Fibroblast of lung (primary cell): ENCODE results near the gene TFF1. TPM values are rescaled to one million over a fixed set of nuclear protein-coding genes. Genes with fewer than 3 reads are reported as not detected.

Experiments used
- DNase-seq, 2 donors: peaks; one replicate each; pipeline versions ENCODE4 v3.0.0 to v3.0.0-alpha.2; 2010; ENCODE audit warnings: low read depth in 2 of 2
- H2AFZ ChIP-seq: 2 replicates; pipeline ENCODE4 v1.5.1; 2012; ENCODE audit warnings: low read length, control low read depth, inconsistent platforms
- H3K27ac ChIP-seq: 2 replicates; pipeline ENCODE4 v1.5.1; 2011; ENCODE audit warnings: low read length, control low read depth; ENCODE audit not compliant: insufficient read depth
- H3K27me3 ChIP-seq: 2 replicates; pipeline ENCODE4 v1.5.1; 2011; ENCODE audit warnings: mild to moderate bottlenecking, low read length; ENCODE audit not compliant: control insufficient read depth, insufficient read depth
- H3K36me3 ChIP-seq: 2 replicates; pipeline ENCODE4 v1.5.1; 2011; ENCODE audit warnings: low read length; ENCODE audit not compliant: control insufficient read depth, insufficient read depth
- H3K4me1 ChIP-seq: 2 replicates; pipeline ENCODE4 v1.5.1; 2011; ENCODE audit warnings: low read length; ENCODE audit not compliant: control insufficient read depth, insufficient read depth; ENCODE audit errors: extremely low read depth
- H3K4me2 ChIP-seq: 2 replicates; pipeline ENCODE4 v1.5.1; 2011; ENCODE audit warnings: low read length, control low read depth; ENCODE audit not compliant: insufficient read depth; ENCODE audit errors: extremely low read depth
- H3K4me3 ChIP-seq, 4 experiments: fragments of 200-600 bp in 1 of 4; sonication (generic) in 1 of 4; replicated peaks in 1 of 4; 2 replicates each; pipeline ENCODE4 v1.5.1; 2011 to 2016; ENCODE audit warnings: low read length in 4 of 4, low read depth in 3 of 4, mild to moderate bottlenecking in 3 of 4, control low read depth in 2 of 4, inconsistent platforms in 1 of 4, mixed read lengths in 1 of 4; ENCODE audit not compliant: insufficient read depth in 1 of 4; ENCODE audit errors: control extremely low read depth in 1 of 4
- H3K79me2 ChIP-seq: 2 replicates; pipeline ENCODE4 v1.5.1; 2012; ENCODE audit warnings: mild to moderate bottlenecking, low read length, inconsistent platforms; ENCODE audit not compliant: control insufficient read depth, insufficient read depth
- H3K9ac ChIP-seq: 2 replicates; pipeline ENCODE4 v1.5.1; 2011; ENCODE audit warnings: mild to moderate bottlenecking, low read length, control low read depth; ENCODE audit not compliant: insufficient read depth
- H3K9me3 ChIP-seq: 2 replicates; pipeline ENCODE4 v1.5.1; 2012; ENCODE audit warnings: low read depth, low read length; ENCODE audit not compliant: control insufficient read depth, insufficient read depth
- H4K20me1 ChIP-seq: 2 replicates; pipeline ENCODE4 v1.5.1; 2011; ENCODE audit warnings: low read length; ENCODE audit not compliant: control insufficient read depth, insufficient read depth; ENCODE audit errors: extremely low read depth
- EZH2 ChIP-seq: IDR thresholded peaks from 2 replicates; pipeline ENCODE4 v1.5.1; 2012; ENCODE audit warnings: low read length, control low read depth, mild to moderate bottlenecking; ENCODE audit errors: missing control alignments
- polyA plus RNA-seq, 2 donors: library from polyadenylated mRNA; depleted of rRNA in 1 of 2; stranded (reverse) in 1 of 2; unstranded in 1 of 2; fragments of >200 nt; gene quantifications; 2 replicates each; pipeline ENCODE4 v1.2.1, GENCODE V29; 2011 to 2012; ENCODE audit warnings: missing spikeins in 1 of 2
- total RNA-seq: library from RNA; depleted of rRNA; stranded (reverse); fragments of >200 nt; gene quantifications from 2 replicates; pipeline ENCODE4 v1.2.1, GENCODE V29; 2014
- TF ChIP-seq, protein P1 (sequence below), 2 donors: IDR thresholded peaks in 1 of 2; conservative IDR thresholded peaks in 1 of 2; 1 replicate in 1 of 2; 2 replicates in 1 of 2; pipeline ENCODE4 v1.5.1; 2011 to 2012; ENCODE audit warnings: low read length in 2 of 2, control low read depth in 1 of 2, inconsistent platforms in 1 of 2, low read depth in 1 of 2, mild to moderate bottlenecking in 1 of 2

The TFF1 gene
- total and polyA plus RNA-seq, 2 donors (not counting 1 experiment from before 2014, with no cell fraction given): not detected

DNA sequence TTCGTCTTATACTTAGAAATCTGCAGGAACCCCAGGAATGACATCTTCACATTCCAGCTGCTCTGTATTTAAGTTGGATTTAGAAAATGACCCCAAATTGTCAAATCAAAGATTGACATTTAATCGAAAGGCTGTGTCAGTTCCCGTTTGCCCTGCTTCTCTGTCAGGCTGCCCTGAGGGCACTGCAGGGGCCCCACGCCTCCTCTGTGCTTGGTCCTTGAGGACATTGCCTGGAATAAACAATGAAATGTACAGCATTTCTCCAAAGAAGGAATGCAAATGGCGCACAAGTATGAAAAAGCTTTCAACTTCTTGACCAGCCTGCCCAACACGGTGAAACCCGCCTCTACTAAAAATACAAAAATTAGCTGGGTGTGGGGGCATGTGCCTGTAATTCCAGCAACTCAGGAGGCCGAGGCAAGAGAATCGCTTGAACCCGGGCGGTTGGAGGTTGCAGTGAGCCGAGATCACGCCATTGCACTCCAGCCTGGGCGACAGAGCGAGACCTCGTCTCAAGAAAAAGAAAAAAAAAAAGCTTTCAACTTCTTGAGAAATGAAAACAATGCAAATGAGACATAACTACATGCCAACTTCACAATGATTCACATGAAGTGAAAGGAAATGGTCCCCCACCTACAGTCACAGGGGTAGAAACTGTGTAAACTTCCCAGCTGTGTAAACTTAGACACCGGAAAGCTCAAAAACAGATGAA is 26.6 kb upstream of the TFF1 start:
- no peaks in the 10 kb centered on the region for H3K79me2 ChIP-seq
- no peaks in the 10 kb centered on the region for H3K9me3 ChIP-seq
- H2AFZ ChIP-seq: no peak overlapping the region
- H3K4me3 ChIP-seq: no peak overlapping the region
- H3K4me1 ChIP-seq: no peaks in the 10 kb centered on the region
- no peak for DNase-seq
- no peaks in the 10 kb centered on the region for H3K27me3 ChIP-seq
- H3K27ac ChIP-seq: no peak overlapping the region
- H3K4me2 ChIP-seq: no peak overlapping the region
- H3K36me3 ChIP-seq: no peaks in the 10 kb centered on the region
- TF ChIP-seq, protein P1, sequence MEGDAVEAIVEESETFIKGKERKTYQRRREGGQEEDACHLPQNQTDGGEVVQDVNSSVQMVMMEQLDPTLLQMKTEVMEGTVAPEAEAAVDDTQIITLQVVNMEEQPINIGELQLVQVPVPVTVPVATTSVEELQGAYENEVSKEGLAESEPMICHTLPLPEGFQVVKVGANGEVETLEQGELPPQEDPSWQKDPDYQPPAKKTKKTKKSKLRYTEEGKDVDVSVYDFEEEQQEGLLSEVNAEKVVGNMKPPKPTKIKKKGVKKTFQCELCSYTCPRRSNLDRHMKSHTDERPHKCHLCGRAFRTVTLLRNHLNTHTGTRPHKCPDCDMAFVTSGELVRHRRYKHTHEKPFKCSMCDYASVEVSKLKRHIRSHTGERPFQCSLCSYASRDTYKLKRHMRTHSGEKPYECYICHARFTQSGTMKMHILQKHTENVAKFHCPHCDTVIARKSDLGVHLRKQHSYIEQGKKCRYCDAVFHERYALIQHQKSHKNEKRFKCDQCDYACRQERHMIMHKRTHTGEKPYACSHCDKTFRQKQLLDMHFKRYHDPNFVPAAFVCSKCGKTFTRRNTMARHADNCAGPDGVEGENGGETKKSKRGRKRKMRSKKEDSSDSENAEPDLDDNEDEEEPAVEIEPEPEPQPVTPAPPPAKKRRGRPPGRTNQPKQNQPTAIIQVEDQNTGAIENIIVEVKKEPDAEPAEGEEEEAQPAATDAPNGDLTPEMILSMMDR (conservative IDR thresholded peaks at IDR 0.05 in 1 of 2, IDR thresholded peaks at IDR 0.05 in 1 of 2; ENCODE audit: low read depth in 1 of 2, low read length in 2 of 2): no peak
- no peak for TF ChIP-seq EZH2
- H4K20me1 ChIP-seq: no peaks in the 10 kb centered on the region
- no peak overlapping the region for H3K9ac ChIP-seq

DNA sequence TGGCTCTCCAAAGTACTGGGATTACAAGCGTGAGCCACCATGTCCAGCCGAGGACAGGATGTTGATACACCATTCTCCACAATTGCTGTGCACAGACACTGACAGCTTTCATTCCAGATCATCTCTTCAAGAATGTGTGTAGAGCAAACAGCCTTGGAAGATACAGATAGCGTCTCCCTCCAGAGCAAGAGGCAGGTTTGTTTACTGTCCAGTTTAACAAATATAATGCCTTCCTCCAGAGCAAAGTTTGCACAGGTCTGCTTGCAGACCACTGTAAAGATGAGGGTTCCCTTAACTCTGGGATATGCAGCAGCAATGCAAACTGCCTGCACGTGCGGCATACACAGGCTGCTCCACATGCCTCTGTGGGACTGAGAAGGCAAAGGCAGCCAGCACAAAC is 25.0 kb upstream of the TFF1 start:
- Histone ChIP-seq H3K9ac (no peak overlapping the region), H3K9me3 (no peaks in the 10 kb centered on the region), H2AFZ (no peak overlapping the region), H3K79me2 (no peaks in the 10 kb centered on the region), H3K4me1 (no peaks in the 10 kb centered on the region), H3K27ac (no peak overlapping the region), H4K20me1 (no peaks in the 10 kb centered on the region), H3K36me3 (no peaks in the 10 kb centered on the region), H3K4me2 (no peak overlapping the region), H3K27me3 (no peaks in the 10 kb centered on the region), H3K4me3 (no peak overlapping the region)
- DNase-seq: no peak
- TF ChIP-seq, protein P1 (conservative IDR thresholded peaks at IDR 0.05 in 1 of 2, IDR thresholded peaks at IDR 0.05 in 1 of 2; ENCODE audit: low read depth in 1 of 2, low read length in 2 of 2): no peak
- TF ChIP-seq EZH2: no peak

DNA sequence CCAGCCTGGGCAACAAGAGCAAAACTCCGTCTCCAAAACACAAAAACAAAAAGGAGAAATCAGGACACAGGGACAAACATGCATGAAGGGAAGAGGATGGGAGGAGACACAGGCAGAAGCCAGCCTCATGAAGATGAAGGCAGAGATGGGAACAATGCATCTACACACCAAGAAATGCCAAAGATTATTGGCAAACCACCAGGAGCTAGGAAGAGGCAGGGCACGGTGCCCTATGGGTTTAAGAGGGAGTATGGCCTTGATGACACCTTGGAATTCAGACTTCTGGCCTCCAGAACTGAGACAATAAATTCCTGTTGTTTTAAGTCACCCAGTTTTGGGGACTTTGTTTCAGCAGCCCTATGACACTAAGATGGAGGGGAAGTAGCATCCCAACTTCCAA is 24.4 kb upstream of the TFF1 start:
- Histone ChIP-seq H2AFZ (no peak overlapping the region), H3K27ac (no peak overlapping the region), H4K20me1 (no peaks in the 10 kb centered on the region), H3K9ac (no peak overlapping the region), H3K4me3 (no peak overlapping the region), H3K4me2 (no peak overlapping the region), H3K27me3 (no peaks in the 10 kb centered on the region), H3K4me1 (no peaks in the 10 kb centered on the region), H3K36me3 (no peaks in the 10 kb centered on the region), H3K79me2 (no peaks in the 10 kb centered on the region), H3K9me3 (no peaks in the 10 kb centered on the region)
- TF ChIP-seq, protein P1 (conservative IDR thresholded peaks at IDR 0.05 in 1 of 2, IDR thresholded peaks at IDR 0.05 in 1 of 2; ENCODE audit: low read depth in 1 of 2, low read length in 2 of 2): no peak
- no peak for TF ChIP-seq EZH2
- DNase-seq: no peak
